ENCODE results near the gene BBS4. TPM values are rescaled to one million over a fixed set of nuclear protein-coding genes. Genes with fewer than 3 reads are reported as not detected.

Gene BBS4
- total and polyA plus RNA-seq, 2 donors (not counting 1 experiment from before 2014, with no cell fraction given) = 13.3 to 34.9 TPM

DNA sequence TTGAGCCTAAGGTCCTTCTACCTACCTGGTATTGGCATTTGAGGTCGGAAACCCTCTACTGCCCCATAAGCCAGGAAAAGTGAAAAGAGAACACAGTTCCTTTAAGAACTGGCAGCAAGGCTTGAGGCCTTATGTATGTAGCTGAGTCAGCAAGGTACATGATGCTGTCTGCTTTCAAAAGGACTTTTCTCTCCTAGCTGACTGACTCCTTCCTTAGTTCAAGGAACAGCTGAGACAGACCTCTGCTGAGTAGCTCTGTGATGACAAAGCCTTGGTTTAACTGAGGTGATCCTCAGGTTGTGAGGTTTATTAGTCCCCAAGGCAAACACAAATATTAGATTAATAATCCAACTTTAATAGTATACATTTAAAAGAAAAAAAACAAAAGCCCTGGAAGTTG, 51.7 kb downstream of the BBS4 start:
- Histone ChIP-seq H3K9me3 (ENCODE audit: control extremely low read depth in 1 of 3, control insufficient read depth in 2 of 3, insufficient read depth in 1 of 3, low read length in 2 of 3) (no peaks in the 10 kb centered on the region), H3K79me2 (ENCODE audit: control insufficient read depth, insufficient read depth, low read length) (no peaks in the 10 kb centered on the region), H3K27ac (ENCODE audit: low read length in 2 of 2) (no peak overlapping the region), H3K9ac (ENCODE audit: low read length) (no peak overlapping the region), H3K27me3 (replicated peaks in 1 of 4; ENCODE audit: control extremely low read depth in 1 of 4, control insufficient read depth in 3 of 4, insufficient read depth in 4 of 4, low read length in 3 of 4) (no peaks in the 10 kb centered on the region), H3K4me3 (ENCODE audit: control extremely low read depth in 1 of 5, extremely low read depth in 1 of 5, insufficient read depth in 1 of 5, low read depth in 2 of 5, low read length in 4 of 5) (no peak overlapping the region), H3K36me3 (replicated peaks in 1 of 2; ENCODE audit: control extremely low read depth in 1 of 2, control insufficient read depth in 1 of 2, extremely low read depth in 1 of 2, insufficient read depth in 2 of 2, low read length in 1 of 2) (peaks cover 13 to 40% of the 10 kb centered on the region in 2 experiments), H3K4me1 (ENCODE audit: control insufficient read depth in 2 of 2, insufficient read depth in 2 of 2, low read length in 2 of 2) (peaks cover 0 to 11% of the 10 kb centered on the region in 2 donors), H4K20me1 (ENCODE audit: control insufficient read depth, insufficient read depth, low read length, poor library complexity, severe bottlenecking) (no peaks in the 10 kb centered on the region), H3K4me2 (replicated peaks; ENCODE audit: low read depth, low read length, poor library complexity, severe bottlenecking) (no peak overlapping the region), H2AFZ (ENCODE audit: insufficient read depth, low read depth, low read length, poor library complexity, severe bottlenecking) (no peak overlapping the region)
- no peak for TF ChIP-seq EZH2 (IDR thresholded peaks at IDR 0.05; ENCODE audit: borderline replicate concordance, insufficient read depth, low read depth, low read length, poor library complexity, severe bottlenecking)
- TF ChIP-seq, protein P1, sequence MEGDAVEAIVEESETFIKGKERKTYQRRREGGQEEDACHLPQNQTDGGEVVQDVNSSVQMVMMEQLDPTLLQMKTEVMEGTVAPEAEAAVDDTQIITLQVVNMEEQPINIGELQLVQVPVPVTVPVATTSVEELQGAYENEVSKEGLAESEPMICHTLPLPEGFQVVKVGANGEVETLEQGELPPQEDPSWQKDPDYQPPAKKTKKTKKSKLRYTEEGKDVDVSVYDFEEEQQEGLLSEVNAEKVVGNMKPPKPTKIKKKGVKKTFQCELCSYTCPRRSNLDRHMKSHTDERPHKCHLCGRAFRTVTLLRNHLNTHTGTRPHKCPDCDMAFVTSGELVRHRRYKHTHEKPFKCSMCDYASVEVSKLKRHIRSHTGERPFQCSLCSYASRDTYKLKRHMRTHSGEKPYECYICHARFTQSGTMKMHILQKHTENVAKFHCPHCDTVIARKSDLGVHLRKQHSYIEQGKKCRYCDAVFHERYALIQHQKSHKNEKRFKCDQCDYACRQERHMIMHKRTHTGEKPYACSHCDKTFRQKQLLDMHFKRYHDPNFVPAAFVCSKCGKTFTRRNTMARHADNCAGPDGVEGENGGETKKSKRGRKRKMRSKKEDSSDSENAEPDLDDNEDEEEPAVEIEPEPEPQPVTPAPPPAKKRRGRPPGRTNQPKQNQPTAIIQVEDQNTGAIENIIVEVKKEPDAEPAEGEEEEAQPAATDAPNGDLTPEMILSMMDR (IDR thresholded peaks at IDR 0.05) = no peak
- intact Hi-C loops (cut with micrococcal nuclease) = no loop called here
- ChIA-PET CTCF (no interaction called here), POLR2A (no interaction called here)
- Mint-ChIP-seq H3K9me3 (ENCODE audit: insufficient read depth) (no peaks in the 10 kb centered on the region), H3K27ac (no peak overlapping the region), H3K4me3 (no peak overlapping the region), H3K27me3 (no peaks in the 10 kb centered on the region), H3K4me1 (peaks cover 20% of the 10 kb centered on the region)
- 100% methylated on average over 1 of the region's 1 CpG for WGBS (ENCODE audit: insufficient coverage)
- DNase-seq (no peak), ATAC-seq (ENCODE audit: low read depth) (no peak)

DNA sequence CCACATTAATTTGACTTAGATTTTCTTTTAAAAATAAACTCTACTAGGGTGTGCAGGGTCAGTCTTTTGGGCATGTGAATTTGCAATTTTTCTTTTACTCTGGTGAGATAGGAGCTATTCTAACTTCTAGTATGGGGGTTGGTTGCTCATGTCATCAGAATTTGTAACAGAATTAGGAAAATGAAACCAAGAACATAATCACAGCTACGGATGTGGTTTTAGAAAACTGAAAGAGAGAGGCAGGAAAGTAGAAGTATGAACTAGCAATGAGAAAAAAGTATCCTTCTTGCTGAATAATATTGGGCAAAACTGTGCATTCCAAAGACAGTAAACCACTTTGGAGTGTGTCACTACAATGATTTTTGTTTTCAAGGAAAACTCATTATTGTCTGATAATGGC, 54.2 kb downstream of the BBS4 start:
- ATAC-seq (ENCODE audit: low read depth) = no peak
- H3K27ac ChIP-seq (ENCODE audit: low read length in 2 of 2) = peak overlapping the region; percentile 20 to 51
- H3K4me3 ChIP-seq (ENCODE audit: control extremely low read depth in 1 of 5, extremely low read depth in 1 of 5, insufficient read depth in 1 of 5, low read depth in 2 of 5, low read length in 4 of 5) = peak overlapping the region in 1 of 5 experiments; percentile 25
- no peaks in the 10 kb centered on the region for H3K79me2 ChIP-seq (ENCODE audit: control insufficient read depth, insufficient read depth, low read length)
- H3K9ac ChIP-seq (ENCODE audit: low read length) = peak overlapping the region; percentile 31
- no CpG with 5 or more reads among the region's 1 CpG for WGBS (ENCODE audit: insufficient coverage)
- H3K4me1 Mint-ChIP-seq = peaks cover 20% of the 10 kb centered on the region
- intact Hi-C loops (cut with micrococcal nuclease) = no loop called here
- ChIA-PET POLR2A (no interaction called here), CTCF (interaction anchor here (1.9 kb wide), 1 partner anchor 18 kb away, joined by 6 read pairs; no protein-coding TSS in a partner anchor)
- peaks cover 0 to 11% of the 10 kb centered on the region in 2 donors for H3K4me1 ChIP-seq (ENCODE audit: control insufficient read depth in 2 of 2, insufficient read depth in 2 of 2, low read length in 2 of 2)
- no peaks in the 10 kb centered on the region for H4K20me1 ChIP-seq (ENCODE audit: control insufficient read depth, insufficient read depth, low read length, poor library complexity, severe bottlenecking)
- no peak overlapping the region for H2AFZ ChIP-seq (ENCODE audit: insufficient read depth, low read depth, low read length, poor library complexity, severe bottlenecking)
- no peaks in the 10 kb centered on the region for H3K27me3 ChIP-seq (replicated peaks in 1 of 4; ENCODE audit: control extremely low read depth in 1 of 4, control insufficient read depth in 3 of 4, insufficient read depth in 4 of 4, low read length in 3 of 4)
- no peak for DNase-seq
- H3K4me2 ChIP-seq (replicated peaks; ENCODE audit: low read depth, low read length, poor library complexity, severe bottlenecking) = peak overlapping the region; percentile 14
- no peaks in the 10 kb centered on the region for H3K9me3 ChIP-seq (ENCODE audit: control extremely low read depth in 1 of 3, control insufficient read depth in 2 of 3, insufficient read depth in 1 of 3, low read length in 2 of 3)
- H3K36me3 ChIP-seq (replicated peaks in 1 of 2; ENCODE audit: control extremely low read depth in 1 of 2, control insufficient read depth in 1 of 2, extremely low read depth in 1 of 2, insufficient read depth in 2 of 2, low read length in 1 of 2) = peaks cover 9 to 35% of the 10 kb centered on the region in 2 experiments
- H3K27me3 Mint-ChIP-seq = no peaks in the 10 kb centered on the region
- no peak for TF ChIP-seq EZH2 (IDR thresholded peaks at IDR 0.05; ENCODE audit: borderline replicate concordance, insufficient read depth, low read depth, low read length, poor library complexity, severe bottlenecking)
- TF ChIP-seq, protein P1 (IDR thresholded peaks at IDR 0.05) = no peak
- H3K27ac Mint-ChIP-seq = no peak overlapping the region
- peak overlapping the region; percentile 14 for H3K4me3 Mint-ChIP-seq
- no peaks in the 10 kb centered on the region for H3K9me3 Mint-ChIP-seq (ENCODE audit: insufficient read depth)
